HepG2 (cell line): Measurements from ENCODE around the gene DNAJC12.

Source experiments
- BHLHE40 ChIP-seq: IDR thresholded peaks from 2 replicates; pipeline ENCODE4 v1.6.1; 2011; ENCODE audit warnings: low read length, improper control_type of control experiment
- NR2C2 ChIP-seq: sonication (generic); formaldehyde crosslinking; IDR thresholded peaks from 2 replicates; pipeline ENCODE4 v1.4.0; 2020; ENCODE audit warnings: missing genetic modification reagents, mild to moderate bottlenecking, moderate library complexity, borderline replicate concordance
- POLR2A ChIP-seq, 2 experiments: IDR thresholded peaks; 2 replicates each; pipeline ENCODE4 v1.6.1; 2011; ENCODE audit warnings: low read depth in 2 of 2, low read length in 2 of 2, mild to moderate bottlenecking in 1 of 2, moderate library complexity in 1 of 2; ENCODE audit not compliant: insufficient read depth in 1 of 2
- RBM39 ChIP-seq: fragments of 200-400 bp; formaldehyde crosslinking; IDR thresholded peaks from one replicate; pipeline ENCODE4 v1.6.1; 2018; ENCODE audit warnings: antibody characterized with exemption, mild to moderate bottlenecking, low read depth, low read length; ENCODE audit not compliant: poor library complexity, severe bottlenecking
- SUZ12 ChIP-seq: fragments of 150-350 bp; IDR thresholded peaks from 2 replicates; pipeline ENCODE4 v1.6.1; 2014; ENCODE audit warnings: low read depth, low read length
- ZNF263 ChIP-seq: sonication (generic); formaldehyde crosslinking; IDR thresholded peaks from 2 replicates; pipeline ENCODE4 v1.4.0; 2020; ENCODE audit warnings: missing genetic modification reagents
- ZNF335 ChIP-seq: sonication (generic); formaldehyde crosslinking; IDR thresholded peaks from 2 replicates; pipeline ENCODE4 v1.4.0; 2020; ENCODE audit warnings: missing genetic modification reagents
- TF ChIP-seq, protein P1 (sequence below): sonication (generic); formaldehyde crosslinking; IDR thresholded peaks from 2 replicates; pipeline ENCODE4 v1.5.0; 2020; ENCODE audit warnings: mild to moderate bottlenecking, missing genetic modification reagents, moderate library complexity

DNA sequence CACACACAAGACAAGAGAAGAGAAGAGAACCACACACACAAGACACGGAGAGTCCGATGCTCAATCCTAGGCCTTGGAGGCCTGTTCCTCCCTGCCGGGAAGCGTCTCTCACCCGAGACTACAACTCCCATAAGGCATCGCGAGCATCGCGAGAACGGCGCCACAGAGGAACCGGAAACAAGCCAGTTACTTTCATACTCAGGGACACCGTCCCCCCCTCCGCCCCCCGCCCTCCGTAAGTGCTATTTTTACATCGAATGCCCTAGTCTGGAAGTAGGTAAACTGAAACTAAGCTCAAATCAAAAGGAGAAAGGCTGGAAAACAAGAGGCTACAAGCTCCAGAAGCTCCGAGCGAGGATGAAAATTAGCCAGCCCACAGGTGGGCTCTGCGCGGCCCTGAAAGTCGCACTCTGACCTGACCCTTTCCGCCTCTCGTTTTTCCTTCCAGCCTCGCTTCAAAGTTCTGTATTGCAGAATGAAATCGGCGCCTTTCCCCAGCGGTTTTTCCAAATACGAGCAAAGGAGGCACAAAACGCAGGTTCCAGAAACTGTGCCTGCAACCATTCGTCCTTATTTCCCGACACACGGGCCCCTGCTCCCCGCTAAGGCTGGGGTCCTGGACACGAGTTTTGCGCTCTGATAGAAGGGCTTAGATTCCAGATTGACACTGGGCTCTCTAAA is 11.5 kb upstream of the DNAJC12 start:
- TF ChIP-seq, protein P1, sequence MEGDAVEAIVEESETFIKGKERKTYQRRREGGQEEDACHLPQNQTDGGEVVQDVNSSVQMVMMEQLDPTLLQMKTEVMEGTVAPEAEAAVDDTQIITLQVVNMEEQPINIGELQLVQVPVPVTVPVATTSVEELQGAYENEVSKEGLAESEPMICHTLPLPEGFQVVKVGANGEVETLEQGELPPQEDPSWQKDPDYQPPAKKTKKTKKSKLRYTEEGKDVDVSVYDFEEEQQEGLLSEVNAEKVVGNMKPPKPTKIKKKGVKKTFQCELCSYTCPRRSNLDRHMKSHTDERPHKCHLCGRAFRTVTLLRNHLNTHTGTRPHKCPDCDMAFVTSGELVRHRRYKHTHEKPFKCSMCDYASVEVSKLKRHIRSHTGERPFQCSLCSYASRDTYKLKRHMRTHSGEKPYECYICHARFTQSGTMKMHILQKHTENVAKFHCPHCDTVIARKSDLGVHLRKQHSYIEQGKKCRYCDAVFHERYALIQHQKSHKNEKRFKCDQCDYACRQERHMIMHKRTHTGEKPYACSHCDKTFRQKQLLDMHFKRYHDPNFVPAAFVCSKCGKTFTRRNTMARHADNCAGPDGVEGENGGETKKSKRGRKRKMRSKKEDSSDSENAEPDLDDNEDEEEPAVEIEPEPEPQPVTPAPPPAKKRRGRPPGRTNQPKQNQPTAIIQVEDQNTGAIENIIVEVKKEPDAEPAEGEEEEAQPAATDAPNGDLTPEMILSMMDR (CRISPR knock-in tag) = no peak
- TF ChIP-seq POLR2A (IDR thresholded peaks at IDR 0.05; ENCODE audit: insufficient read depth in 1 of 2, low read depth in 2 of 2, low read length in 2 of 2) = peak; percentile 35 to 71
- TF ChIP-seq ZNF335 (CRISPR knock-in tag) = no peak
- TF ChIP-seq ZNF263 (CRISPR knock-in tag) = no peak
- peak; percentile 82 for TF ChIP-seq NR2C2
- TF ChIP-seq BHLHE40 = no peak; the same call in 1 of the 2 replicates
- no peak for TF ChIP-seq RBM39
- TF ChIP-seq SUZ12 = peak; percentile 72
